Thyroid gland (tissue), 4 donors: Measurements from ENCODE around the gene TYK2. TPM values are rescaled to one million over a fixed set of nuclear protein-coding genes. Genes with fewer than 3 reads are reported as not detected.

Experiments
- DNase-seq, 2 donors: peaks; one replicate each; pipeline ENCODE4 v3.0.0-alpha.2; 2019
- H3K27ac ChIP-seq, 3 donors: fragments of 200-600 bp; sonication (generic); 1 replicate in 2 of 3; 2 replicates in 1 of 3; pipeline ENCODE4 v1.5.1; 2016 to 2019; ENCODE audit warnings: mild to moderate bottlenecking in 1 of 3, moderate library complexity in 1 of 3
- H3K27me3 ChIP-seq: fragments of 200-600 bp; sonication (generic); one replicate; pipeline ENCODE4 v1.5.1; 2019
- H3K36me3 ChIP-seq, 2 donors: fragments of 200-600 bp; sonication (generic); one replicate each; pipeline ENCODE4 v1.5.1; 2016 to 2019
- H3K4me1 ChIP-seq, 2 donors: fragments of 200-600 bp; sonication (generic); one replicate each; pipeline ENCODE4 v1.5.1; 2017 to 2019
- H3K4me3 ChIP-seq, 3 donors: fragments of 200-600 bp; sonication (generic); replicated peaks in 1 of 3; 1 replicate in 2 of 3; 2 replicates in 1 of 3; pipeline ENCODE4 v1.5.1; 2016; ENCODE audit warnings: mild to moderate bottlenecking in 1 of 3
- H3K9me3 ChIP-seq: fragments of 200-600 bp; sonication (generic); one replicate; pipeline ENCODE4 v1.5.1; 2017
- CTCF ChIP-seq, 6 experiments: fragments of 200-600 bp in 3 of 6; fragments of 450-650 bp in 3 of 6; sonication (generic) in 3 of 6; IDR thresholded peaks; one replicate each; pipeline ENCODE4 v1.5.1; 2016 to 2019; ENCODE audit warnings: antibody characterized with exemption in 6 of 6, mild to moderate bottlenecking in 2 of 6, inconsistent platforms in 1 of 6, moderate library complexity in 1 of 6
- POLR2A ChIP-seq, 2 donors: fragments of 450-650 bp; IDR thresholded peaks; one replicate each; pipeline ENCODE4 v1.6.1; 2017; ENCODE audit warnings: antibody characterized with exemption in 2 of 2, mild to moderate bottlenecking in 2 of 2, moderate library complexity in 1 of 2
- WGBS, 2 donors: methylation state at CpG; one replicate each; pipeline ENCODE4 v1.1.5; 2017; 5-methylcytosine and 5-hydroxymethylcytosine counted together
- intact Hi-C: fragments of 100-400 bp; cut with DNase I; formaldehyde crosslinking; loops from one replicate; pipeline ENCODE4 v1.15.1; 2023
- microRNA counts, 2 donors: library from miRNA; unstranded; fragments of <30 nt; microRNA quantifications; one replicate each; lab custom pipeline; 2016 to 2017
- microRNA-seq: library from miRNA; unstranded; fragments of <30 nt; microRNA quantifications from one replicate; pipeline ENCODE4, GENCODE V29; 2016
- small RNA-seq: library from RNA; depleted of rRNA; stranded (forward); fragments of <200 nt; gene quantifications from one replicate; pipeline ENCODE3, GENCODE V24; 2016
- total RNA-seq, 4 donors: library from RNA; depleted of rRNA; stranded (reverse); fragments of >200 nt; gene quantifications; one replicate each; pipeline ENCODE4 v1.2.3, GENCODE V29; 2016

The TYK2 gene
- total RNA-seq, 4 donors from 2014 or later: 59.1 to 127 (median 70.3) TPM

- Histone ChIP-seq H3K4me3 (no peak within 1 kb of the TSS), H3K4me1 (no peaks in the 10 kb centered on the region), H3K36me3 (no peaks in the 10 kb centered on the region), H3K9me3 (no peaks in the 10 kb centered on the region), H3K27me3 (no peaks in the 10 kb centered on the region), H3K27ac (no peak within 1 kb of the TSS)
- DNase-seq: no peak
- WGBS, 2 donors: 93% methylated on average over 15 to 24 of the region's 24 CpGs
- intact Hi-C loops: no loop called here
- no peak for TF ChIP-seq POLR2A (IDR thresholded peaks at IDR 0.05)
- TF ChIP-seq CTCF (IDR thresholded peaks at IDR 0.05): no peak
These were observed 70.9 kb downstream of the TYK2 start, which contains the start of gene ZGLP1 for GRCh38 chr19:10309423-10309822. ZGLP1 (minus strand) TSS chr19:10309815.

DNA sequence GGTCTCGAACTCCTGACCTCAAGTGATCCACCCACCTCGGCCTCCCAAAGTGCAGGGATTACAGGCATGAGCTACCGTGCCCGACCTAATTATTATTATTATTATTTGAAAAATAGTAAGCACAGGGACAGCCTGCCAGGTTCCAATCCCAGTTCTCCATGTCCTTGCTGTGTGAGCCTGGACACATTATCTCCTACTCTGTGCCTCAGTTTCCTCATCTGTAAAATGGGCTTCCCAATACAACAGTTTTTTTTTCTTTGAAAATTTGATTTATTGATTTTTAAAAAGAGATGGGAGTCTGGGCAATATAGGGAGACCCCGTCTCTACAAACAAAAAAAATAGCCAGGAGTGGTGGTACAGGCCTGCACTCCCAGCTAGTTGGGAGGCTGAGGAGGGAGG is 74.0 kb downstream of the TYK2 start:
- Histone ChIP-seq H3K27ac (no peak overlapping the region), H3K27me3 (no peaks in the 10 kb centered on the region), H3K4me3 (no peak overlapping the region), H3K9me3 (no peaks in the 10 kb centered on the region), H3K36me3 (no peaks in the 10 kb centered on the region), H3K4me1 (no peaks in the 10 kb centered on the region)
- no peak for DNase-seq
- intact Hi-C loops: no loop called here
- TF ChIP-seq POLR2A (IDR thresholded peaks at IDR 0.05): no peak
- TF ChIP-seq CTCF (IDR thresholded peaks at IDR 0.05): no peak
- 91 to 93% methylated on average over 5 of the region's 5 CpGs for WGBS, 2 donors

DNA sequence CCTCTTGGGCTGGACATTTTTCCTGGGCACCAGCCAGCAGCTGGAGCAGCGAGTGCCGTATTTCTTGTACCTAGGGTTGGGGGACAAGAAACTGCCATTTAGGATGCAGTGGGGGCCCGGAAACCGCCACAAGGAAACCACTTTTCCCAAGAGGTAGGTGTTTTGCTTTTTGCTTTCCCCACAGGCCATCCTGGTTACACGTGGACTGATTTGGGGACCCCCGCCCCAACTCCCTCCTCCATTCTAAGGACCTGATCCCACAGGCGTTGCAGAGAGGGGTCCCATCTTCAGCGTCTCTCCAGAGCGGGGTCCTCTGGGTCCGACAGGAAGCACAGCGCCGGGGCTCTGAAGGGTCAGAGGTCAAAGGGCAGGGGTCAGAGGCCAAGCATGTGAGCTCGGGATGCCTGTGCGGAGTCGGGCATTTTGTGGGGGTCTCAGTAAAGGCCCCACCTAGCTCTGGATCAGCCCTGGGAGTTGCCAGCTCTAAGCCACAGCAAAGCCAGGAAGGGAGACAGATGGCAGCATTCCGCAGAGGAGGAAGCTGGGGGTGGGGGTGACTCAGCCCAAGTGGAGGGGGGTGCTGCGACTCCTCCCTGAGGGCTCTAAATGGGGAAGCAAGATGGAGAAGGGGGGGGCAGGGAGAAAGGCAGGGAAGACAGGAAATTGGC is 75.1 kb downstream of the TYK2 start:
- H3K36me3 ChIP-seq: no peaks in the 10 kb centered on the region

More for the DNA sequence above, 75.1 kb downstream of the TYK2 start:
- no peak overlapping the region for H3K4me3 ChIP-seq
- intact Hi-C loops: no loop called here
- TF ChIP-seq CTCF (IDR thresholded peaks at IDR 0.05) (no peak), POLR2A (IDR thresholded peaks at IDR 0.05) (no peak)
- no peak for DNase-seq
- H3K27ac ChIP-seq: no peak overlapping the region
- H3K9me3 ChIP-seq: no peaks in the 10 kb centered on the region
- WGBS, 2 donors: 71 to 82% methylated on average over 17 of the region's 17 CpGs
- no peaks in the 10 kb centered on the region for H3K27me3 ChIP-seq
- H3K4me1 ChIP-seq: no peaks in the 10 kb centered on the region

MicroRNAs encoded within 50 kb of the gene (microRNA counts, 767-probe panel; counts per million panel counts)
- 0 counts per million in 2 donors for microRNA hsa-miR-1181 (lab: Ali Mortazavi, UCI)

Small RNAs within 50 kb of the gene (microRNA-seq; reads per million reads assigned to microRNA genes)
- gene MIR1181: not detected

Small RNAs within 50 kb of the gene (small RNA-seq; reads per million reads assigned to genes)
- gene AC011511.1 (not detected), gene AC011511.4 (not detected)

Other genes with a start within 250 kb of the TYK2 start
- 10 to 100 TPM; 31.2 to 49.5 (median 36.0) TPM for gene DNMT1, start 185.6 kb downstream of the TYK2 start, total RNA-seq
- 1 to 10 TPM; 3.6 to 9.8 (median 5.3) TPM for gene S1PR2, start 149.2 kb downstream of the TYK2 start, total RNA-seq
- 10 to 100 TPM; 36.1 to 81.7 (median 54.9) TPM for gene MRPL4, start 128.4 kb downstream of the TYK2 start, total RNA-seq
- gene ICAM1, start 109.5 kb downstream of the TYK2 start, total RNA-seq: 10 to 100 TPM in 3 of 4 donors, 1 to 10 TPM in 1; 8.1 to 37.6 (median 19.7) TPM
- gene ICAM4, start 93.6 kb downstream of the TYK2 start, total RNA-seq: under 1 TPM in 1 of 4 donors, not detected in 3; 0.44 TPM
- gene ICAM5, start 90.6 kb downstream of the TYK2 start, total RNA-seq: 1 to 10 TPM in 2 of 4 donors, not detected in 2; 1.0 to 1.6 TPM
- 1 to 10 TPM in 3 of 4 donors, under 1 TPM in 1; 0.75 to 8.8 (median 2.2) TPM for gene ZGLP1, start 70.8 kb downstream of the TYK2 start, total RNA-seq
- 10 to 100 TPM; 22.8 to 44.8 (median 33.3) TPM for gene FDX2, start 64.6 kb downstream of the TYK2 start, total RNA-seq
- 10 to 100 TPM; 18.3 to 52.0 (median 39.1) TPM for gene RAVER1, start 47.0 kb downstream of the TYK2 start, total RNA-seq
- gene ICAM3, start 40.9 kb downstream of the TYK2 start, total RNA-seq: 1 to 10 TPM; 5.5 to 8.5 (median 5.8) TPM
- gene CDC37, start 23.0 kb upstream of the TYK2 start, total RNA-seq: 100 to 1,000 TPM in 3 of 4 donors, 10 to 100 TPM in 1; 99.7 to 154 (median 125) TPM
- gene PDE4A, start 40.0 kb upstream of the TYK2 start, total RNA-seq: 10 to 100 TPM; 16.1 to 21.0 (median 18.4) TPM
- gene KEAP1, start 122.8 kb upstream of the TYK2 start, total RNA-seq: 10 to 100 TPM; 95.4 to 99.9 (median 97.8) TPM
- gene S1PR5, start 136.9 kb upstream of the TYK2 start, total RNA-seq: under 1 TPM in 3 of 4 donors, not detected in 1; 0.22 to 0.59 (median 0.27) TPM
- gene ATG4D, start 163.3 kb upstream of the TYK2 start, total RNA-seq: 10 to 100 TPM; 28.4 to 37.0 (median 31.3) TPM
- 10 to 100 TPM; 17.3 to 49.7 (median 28.2) TPM for gene KRI1, start 185.4 kb upstream of the TYK2 start, total RNA-seq
- gene CDKN2D, start 188.4 kb upstream of the TYK2 start, total RNA-seq: 1 to 10 TPM; 2.0 to 8.2 (median 3.7) TPM
- 100 to 1,000 TPM in 2 of 4 donors, 10 to 100 TPM in 2; 69.7 to 129 (median 102) TPM for gene AP1M2, start 206.7 kb upstream of the TYK2 start, total RNA-seq
- gene SLC44A2, start 245.0 kb upstream of the TYK2 start, total RNA-seq: 100 to 1,000 TPM in 2 of 4 donors, 10 to 100 TPM in 2; 86.0 to 141 (median 113) TPM